Measurements from ENCODE around the gene CXCR1.
"Not testable (repeated sequence)": the region's sequence is repeated elsewhere in the genome, so short reads cannot be mapped to it uniquely, and the experiment has no call there.

DNA sequence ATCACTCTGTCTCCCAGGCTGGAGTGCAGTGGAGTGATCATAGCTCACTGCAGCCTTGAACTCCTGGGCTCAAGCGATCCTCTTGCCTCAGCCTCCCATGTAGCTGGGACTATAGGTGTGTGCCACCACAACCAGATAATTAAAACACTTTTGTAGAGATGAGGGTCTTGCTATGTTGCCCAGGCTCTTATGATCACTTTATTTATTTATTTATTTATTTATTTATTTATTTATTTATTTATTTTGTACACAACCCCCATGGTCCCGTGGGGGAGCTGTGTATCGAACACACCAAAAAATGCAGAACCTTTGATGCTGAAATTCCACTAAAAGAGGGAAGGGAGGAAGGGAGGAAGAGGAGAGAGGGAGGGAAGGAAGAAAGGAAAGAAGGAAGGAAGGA, 5.0 kb upstream of the CXCR1 start:
- TF ChIP-seq, protein P1, sequence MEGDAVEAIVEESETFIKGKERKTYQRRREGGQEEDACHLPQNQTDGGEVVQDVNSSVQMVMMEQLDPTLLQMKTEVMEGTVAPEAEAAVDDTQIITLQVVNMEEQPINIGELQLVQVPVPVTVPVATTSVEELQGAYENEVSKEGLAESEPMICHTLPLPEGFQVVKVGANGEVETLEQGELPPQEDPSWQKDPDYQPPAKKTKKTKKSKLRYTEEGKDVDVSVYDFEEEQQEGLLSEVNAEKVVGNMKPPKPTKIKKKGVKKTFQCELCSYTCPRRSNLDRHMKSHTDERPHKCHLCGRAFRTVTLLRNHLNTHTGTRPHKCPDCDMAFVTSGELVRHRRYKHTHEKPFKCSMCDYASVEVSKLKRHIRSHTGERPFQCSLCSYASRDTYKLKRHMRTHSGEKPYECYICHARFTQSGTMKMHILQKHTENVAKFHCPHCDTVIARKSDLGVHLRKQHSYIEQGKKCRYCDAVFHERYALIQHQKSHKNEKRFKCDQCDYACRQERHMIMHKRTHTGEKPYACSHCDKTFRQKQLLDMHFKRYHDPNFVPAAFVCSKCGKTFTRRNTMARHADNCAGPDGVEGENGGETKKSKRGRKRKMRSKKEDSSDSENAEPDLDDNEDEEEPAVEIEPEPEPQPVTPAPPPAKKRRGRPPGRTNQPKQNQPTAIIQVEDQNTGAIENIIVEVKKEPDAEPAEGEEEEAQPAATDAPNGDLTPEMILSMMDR (IDR thresholded peaks at IDR 0.05): not testable (repeated sequence)
- TF ChIP-seq POLR2A (IDR thresholded peaks at IDR 0.05): not testable (repeated sequence)
